Left lung (tissue), 10 donors: ENCODE results near the gene CNGA2. TPM values are rescaled to one million over a fixed set of nuclear protein-coding genes. Genes with fewer than 3 reads are reported as not detected.

ENCODE experiments used
- ATAC-seq: fragments of 200-7000 bp; cut with Tn5 transposase; one replicate; pipeline ENCODE4 v1.9.1; 2020; ENCODE audit warnings: moderate library complexity
- DNase-seq, 4 donors: peaks; one replicate each; pipeline ENCODE4 v3.0.0-alpha.2; 2013 to 2020
- H3K27ac ChIP-seq, 2 donors: fragments of 200-600 bp; sonication (generic) in 1 of 2; one replicate each; pipeline versions ENCODE4 v1.5.0 to v1.8.0; 2020 to 2021
- H3K27me3 ChIP-seq, 2 donors: fragments of 200-600 bp; sonication (generic) in 1 of 2; one replicate each; pipeline versions ENCODE4 v1.5.0 to v1.8.0; 2020 to 2021
- H3K36me3 ChIP-seq, 2 donors: fragments of 200-600 bp; sonication (generic) in 1 of 2; one replicate each; pipeline versions ENCODE4 v1.5.0 to v1.8.0; 2020 to 2021
- H3K4me1 ChIP-seq, 2 donors: fragments of 200-600 bp; one replicate each; pipeline ENCODE4 v1.8.0; 2021
- H3K4me3 ChIP-seq, 2 donors: fragments of 200-600 bp; sonication (generic) in 1 of 2; one replicate each; pipeline versions ENCODE4 v1.5.0 to v1.8.0; 2020 to 2021; ENCODE audit warnings: mild to moderate bottlenecking in 1 of 2
- H3K9me3 ChIP-seq, 2 donors: fragments of 200-600 bp; sonication (generic) in 1 of 2; one replicate each; pipeline versions ENCODE4 v1.5.0 to v1.8.0; 2020 to 2021
- intact Hi-C, 2 donors: fragments of 100-400 bp; cut with DNase I; formaldehyde crosslinking; loops; one replicate each; pipeline versions ENCODE4 v1.11.2 to v1.14.2; 2022
- polyA plus RNA-seq, 6 donors: library from polyadenylated mRNA; unstranded; fragments of 120-200 nt; gene quantifications; one replicate each; pipeline ENCODE4 v1.2.1, GENCODE V29; 2013; ENCODE audit not compliant: insufficient read length in 6 of 6
- total RNA-seq, 2 donors: library from RNA; stranded (reverse); fragmentation: NEBNext Ultra II Directional; extraction: Animal tissue kit (Norgen Biotek cat#: 25700); gene quantifications; one replicate each; pipeline ENCODE4 v1.2.1, GENCODE V29; 2021
- TF ChIP-seq, protein P1 (sequence below), 2 donors: fragments of 200-600 bp; sonication (generic) in 1 of 2; IDR thresholded peaks; one replicate each; pipeline versions ENCODE4 v1.5.0 to v1.8.0; 2021; ENCODE audit warnings: antibody characterized with exemption in 2 of 2
- donor health status: DM: no; HTN: yes; CAD: no.
- donor health status: DM: no; HTN: no; CAD: no.

The CNGA2 gene
- total and polyA plus RNA-seq, 8 donors: not detected

DNA sequence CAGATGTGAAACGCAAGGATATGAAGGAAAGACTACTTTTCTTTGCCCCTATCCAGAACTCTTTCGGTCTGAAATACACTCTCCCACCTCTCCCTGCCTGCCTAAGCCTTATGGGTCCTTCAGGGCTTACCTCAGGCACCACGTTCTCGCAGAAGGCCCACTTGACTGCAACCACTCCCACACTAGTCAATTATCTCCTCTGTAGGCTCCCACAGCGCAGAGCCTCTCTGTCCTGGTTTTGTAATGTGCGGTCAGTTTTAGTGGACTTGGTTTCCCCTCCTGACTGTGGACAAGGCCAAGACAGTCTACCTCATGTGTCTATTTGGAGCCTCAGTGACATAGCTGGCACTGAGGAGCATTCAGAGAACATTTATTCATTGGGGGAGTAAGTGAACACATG is 11.1 kb downstream of the CNGA2 start:
- Histone ChIP-seq H3K9me3 (no peaks in the 10 kb centered on the region), H3K4me1 (no peaks in the 10 kb centered on the region), H3K27ac (no peak overlapping the region), H3K27me3 (no peaks in the 10 kb centered on the region), H3K4me3 (no peak overlapping the region), H3K36me3 (no peaks in the 10 kb centered on the region)
- DNase-seq: no peak
- intact Hi-C loops: no loop called here
- ATAC-seq: no peak
- TF ChIP-seq, protein P1, sequence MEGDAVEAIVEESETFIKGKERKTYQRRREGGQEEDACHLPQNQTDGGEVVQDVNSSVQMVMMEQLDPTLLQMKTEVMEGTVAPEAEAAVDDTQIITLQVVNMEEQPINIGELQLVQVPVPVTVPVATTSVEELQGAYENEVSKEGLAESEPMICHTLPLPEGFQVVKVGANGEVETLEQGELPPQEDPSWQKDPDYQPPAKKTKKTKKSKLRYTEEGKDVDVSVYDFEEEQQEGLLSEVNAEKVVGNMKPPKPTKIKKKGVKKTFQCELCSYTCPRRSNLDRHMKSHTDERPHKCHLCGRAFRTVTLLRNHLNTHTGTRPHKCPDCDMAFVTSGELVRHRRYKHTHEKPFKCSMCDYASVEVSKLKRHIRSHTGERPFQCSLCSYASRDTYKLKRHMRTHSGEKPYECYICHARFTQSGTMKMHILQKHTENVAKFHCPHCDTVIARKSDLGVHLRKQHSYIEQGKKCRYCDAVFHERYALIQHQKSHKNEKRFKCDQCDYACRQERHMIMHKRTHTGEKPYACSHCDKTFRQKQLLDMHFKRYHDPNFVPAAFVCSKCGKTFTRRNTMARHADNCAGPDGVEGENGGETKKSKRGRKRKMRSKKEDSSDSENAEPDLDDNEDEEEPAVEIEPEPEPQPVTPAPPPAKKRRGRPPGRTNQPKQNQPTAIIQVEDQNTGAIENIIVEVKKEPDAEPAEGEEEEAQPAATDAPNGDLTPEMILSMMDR (IDR thresholded peaks at IDR 0.05): no peak

DNA sequence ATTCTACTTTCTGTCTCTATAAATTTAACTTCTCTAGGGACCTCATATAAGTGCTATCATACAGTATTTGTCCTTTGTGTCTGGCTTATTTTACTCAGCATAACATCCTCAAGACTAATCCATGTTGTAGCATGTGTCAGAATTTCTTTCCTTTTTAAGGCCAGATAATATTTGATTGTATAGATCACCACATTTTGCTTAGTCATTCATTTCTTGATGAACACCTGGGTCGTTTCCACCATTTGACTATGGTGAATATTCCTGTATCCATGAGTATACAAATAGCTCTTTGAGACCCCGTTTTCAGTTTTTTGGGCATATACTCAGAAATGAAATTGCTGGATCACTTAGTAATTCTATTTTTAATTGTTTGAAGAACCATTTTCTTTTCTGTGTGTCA is 12.0 kb downstream of the CNGA2 start:
- TF ChIP-seq, protein P1 (IDR thresholded peaks at IDR 0.05): no peak
- Histone ChIP-seq H3K27ac (no peak overlapping the region), H3K9me3 (no peaks in the 10 kb centered on the region), H3K4me3 (no peak overlapping the region), H3K27me3 (no peaks in the 10 kb centered on the region), H3K36me3 (no peaks in the 10 kb centered on the region), H3K4me1 (no peaks in the 10 kb centered on the region)
- intact Hi-C loops: no loop called here
- DNase-seq (no peak), ATAC-seq (no peak)

DNA sequence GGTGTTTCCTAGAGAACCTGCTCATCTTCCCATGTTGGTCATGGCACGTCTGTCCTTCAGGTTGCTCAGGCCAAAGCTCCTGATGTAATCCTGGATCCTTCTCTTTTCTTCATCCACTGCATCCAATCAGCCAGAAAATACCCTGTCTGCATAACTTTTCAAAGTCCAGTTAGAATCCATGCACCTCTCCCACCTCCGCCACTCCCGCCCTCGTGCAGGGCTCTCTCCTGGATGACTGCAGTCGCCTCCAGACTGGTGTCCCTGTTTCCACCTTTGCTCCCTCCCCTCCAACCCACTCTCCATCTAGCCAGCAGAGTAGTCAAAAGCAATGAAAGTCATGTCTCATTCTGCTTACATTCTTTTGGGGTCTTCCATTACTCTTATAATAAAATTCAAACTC is 16.0 kb downstream of the CNGA2 start:
- Histone ChIP-seq H3K36me3 (no peaks in the 10 kb centered on the region), H3K4me3 (no peak overlapping the region), H3K9me3 (no peaks in the 10 kb centered on the region), H3K4me1 (no peaks in the 10 kb centered on the region), H3K27me3 (no peaks in the 10 kb centered on the region), H3K27ac (no peak overlapping the region)
- TF ChIP-seq, protein P1 (IDR thresholded peaks at IDR 0.05): no peak
- intact Hi-C loops: loop anchor here in 1 of 2 donors (5.0 kb wide), 1 partner anchor 887 kb away; the partner anchor contains the start of gene GABRQ
- DNase-seq (no peak), ATAC-seq (no peak)

DNA sequence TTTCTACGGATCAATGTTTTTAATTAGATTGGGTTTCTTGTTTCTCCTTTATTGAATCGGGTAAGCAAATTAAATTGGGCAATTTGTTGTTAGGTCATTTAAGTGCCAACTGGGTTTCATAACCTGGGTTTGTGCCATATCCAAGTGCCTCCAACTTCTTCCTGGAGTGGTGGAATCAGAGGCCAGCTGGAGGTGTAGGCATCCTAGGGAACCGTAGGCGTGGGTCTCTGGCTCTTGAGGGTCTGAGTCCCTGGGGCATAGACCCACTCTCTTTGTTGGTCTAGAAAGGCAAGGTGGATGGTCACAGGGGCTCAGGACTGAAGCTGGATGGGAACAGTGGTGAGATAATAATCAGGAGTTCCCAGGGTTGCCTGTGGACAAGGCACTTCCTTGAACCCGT is 18.3 kb downstream of the CNGA2 start:
- Histone ChIP-seq H3K9me3 (no peaks in the 10 kb centered on the region), H3K4me1 (no peaks in the 10 kb centered on the region), H3K4me3 (no peak overlapping the region), H3K27ac (no peak overlapping the region), H3K27me3 (no peaks in the 10 kb centered on the region), H3K36me3 (no peaks in the 10 kb centered on the region)
- DNase-seq: no peak
- intact Hi-C loops: loop anchor here in 1 of 2 donors (5.0 kb wide), 1 partner anchor 884 kb away; the partner anchor contains the start of gene GABRQ
- TF ChIP-seq, protein P1 (IDR thresholded peaks at IDR 0.05): no peak
- ATAC-seq: no peak

DNA sequence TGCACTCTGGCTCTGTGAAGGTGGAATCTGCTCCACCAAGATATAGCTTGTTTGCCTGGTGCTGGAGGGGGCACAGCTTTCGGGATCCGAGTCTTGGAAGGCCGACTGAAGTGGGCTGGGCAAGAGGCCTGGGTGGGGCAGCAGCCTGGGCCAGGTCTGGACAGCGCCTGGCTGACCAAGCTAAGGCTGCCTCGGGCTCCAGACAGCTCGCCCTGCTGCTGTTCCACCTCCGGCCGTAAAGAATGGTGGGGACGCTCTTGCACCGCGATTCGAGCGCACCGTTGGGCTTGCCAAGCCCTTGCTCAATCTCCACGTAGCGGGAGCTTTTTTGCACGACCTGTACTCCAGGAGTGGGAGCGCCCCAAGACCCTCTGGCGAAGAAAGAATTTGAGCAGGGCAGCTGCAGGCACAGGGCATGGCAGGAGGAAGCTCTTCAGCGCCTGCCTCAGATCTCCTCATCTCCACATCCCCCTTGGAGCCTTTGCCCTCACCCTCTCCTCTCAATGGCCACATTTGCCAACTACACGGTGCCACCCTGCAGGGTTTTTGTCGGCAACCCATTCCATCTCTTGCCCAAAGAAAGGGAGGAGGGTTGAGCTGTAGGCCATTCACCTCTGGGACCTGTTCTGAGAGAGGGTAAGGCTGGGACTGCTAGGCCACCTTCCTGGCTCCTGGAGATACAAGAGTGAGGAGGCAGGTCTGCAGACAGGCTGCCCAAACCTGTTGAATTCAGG is 18.9 kb downstream of the CNGA2 start:
- peak; percentile 34 to 65 (median 53) for DNase-seq
- TF ChIP-seq, protein P1 (IDR thresholded peaks at IDR 0.05): peak; percentile 57 to 68
- Histone ChIP-seq H3K27ac (no peak overlapping the region), H3K4me1 (no peaks in the 10 kb centered on the region), H3K36me3 (no peaks in the 10 kb centered on the region), H3K9me3 (no peaks in the 10 kb centered on the region), H3K4me3 (no peak overlapping the region), H3K27me3 (no peaks in the 10 kb centered on the region)
- ATAC-seq: peak; percentile 97
- intact Hi-C loops: loop anchor here in 1 of 2 donors (5.0 kb wide), 1 partner anchor 884 kb away; the partner anchor contains the start of gene GABRQ
